Activated CD4-positive, CD25-positive, alpha-beta regulatory T cell (primary cell): ENCODE data around the gene NXNL2.

Source experiments
- DNase-seq, 4 experiments: peaks; one replicate each; lab custom pipeline; 2025; lab: John Stamatoyannopoulos, UW

The NXNL2 gene

GRCh38 chr9:88531920-88532698 is 2.9 kb upstream of the NXNL2 start:
- DNase-seq, result no peak

- no peak for DNase-seq
These were observed 975 bp upstream of the NXNL2 start for GRCh38 chr9:88533951-88534455.

- no peak for DNase-seq
These were observed 446 bp downstream of the NXNL2 start for GRCh38 chr9:88535226-88536022.

- no peak for DNase-seq
These were observed 996 bp downstream of the NXNL2 start for GRCh38 chr9:88536023-88536324.

- no peak for DNase-seq
These were observed 2.2 kb downstream of the NXNL2 start for GRCh38 chr9:88536951-88537760.

- DNase-seq, result no peak
These were observed 2.7 kb downstream of the NXNL2 start for GRCh38 chr9:88537761-88538091.

GRCh38 chr9:88538311-88539085 is 3.5 kb downstream of the NXNL2 start:
- DNase-seq, result no peak

GRCh38 chr9:88539246-88539645 is 4.3 kb downstream of the NXNL2 start:
- DNase-seq, result no peak

GRCh38 chr9:88540251-88540763 is 5.3 kb downstream of the NXNL2 start:
- DNase-seq, result no peak

GRCh38 chr9:88544245-88544644 is 9.3 kb downstream of the NXNL2 start:
- no peak for DNase-seq

GRCh38 chr9:88551546-88552137 is 16.7 kb downstream of the NXNL2 start:
- DNase-seq, result no peak

- no peak for DNase-seq
These were observed 18.4 kb downstream of the NXNL2 start for GRCh38 chr9:88553350-88553749.

- no peak for DNase-seq
These were observed 20.4 kb downstream of the NXNL2 start for GRCh38 chr9:88555268-88555980.

- no peak for DNase-seq
These were observed 24.7 kb downstream of the NXNL2 start for GRCh38 chr9:88559661-88560060.

GRCh38 chr9:88567870-88568269 is 32.9 kb downstream of the NXNL2 start:
- DNase-seq, result no peak

- no peak for DNase-seq
These were observed 36.4 kb downstream of the NXNL2 start for GRCh38 chr9:88571419-88571818.

- no peak for DNase-seq
These were observed 37.7 kb downstream of the NXNL2 start for GRCh38 chr9:88572684-88573083.

- DNase-seq, result no peak
These were observed 40.0 kb downstream of the NXNL2 start for GRCh38 chr9:88574953-88575352.

GRCh38 chr9:88577256-88578120 is 42.5 kb downstream of the NXNL2 start:
- no peak for DNase-seq
